HepG2 (cell line): ENCODE measurements around the gene RAD9A.

ENCODE experiments used
- CBFB ChIP-seq: sonication (generic); formaldehyde crosslinking; IDR thresholded peaks from 2 replicates; pipeline ENCODE4 v1.4.0; 2020; ENCODE audit warnings: missing genetic modification reagents
- CEBPB ChIP-seq: IDR thresholded peaks from 2 replicates; pipeline ENCODE4 v1.6.1; 2011; ENCODE audit warnings: low read depth, low read length, improper control_type of control experiment, borderline replicate concordance
- CHD4 ChIP-seq: fragments of 200-600 bp; sonication (generic); IDR thresholded peaks from 2 replicates; pipeline ENCODE4 v1.7.0; 2017; ENCODE audit warnings: mild to moderate bottlenecking, low read length, borderline replicate concordance
- GABPA ChIP-seq, 2 experiments: IDR thresholded peaks; 2 replicates each; pipeline ENCODE4 v1.6.1; 2011 to 2016; ENCODE audit warnings: low read depth in 2 of 2, low read length in 1 of 2, missing biosample characterization in 1 of 2, missing genetic modification characterization in 1 of 2
- MAFF ChIP-seq: IDR thresholded peaks from 2 replicates; pipeline ENCODE4 v1.6.1; 2011; ENCODE audit warnings: low read depth, low read length, improper control_type of control experiment
- MXI1 ChIP-seq: IDR thresholded peaks from 3 replicates; pipeline ENCODE4 v1.6.1; 2012; ENCODE audit warnings: low read depth, low read length, inconsistent platforms, borderline replicate concordance
- POLR2A ChIP-seq, 2 experiments: IDR thresholded peaks; 2 replicates each; pipeline ENCODE4 v1.6.1; 2011; ENCODE audit warnings: low read depth in 2 of 2, low read length in 2 of 2, mild to moderate bottlenecking in 1 of 2, moderate library complexity in 1 of 2; ENCODE audit not compliant: insufficient read depth in 1 of 2
- STAG1 ChIP-seq: sonication (generic); formaldehyde crosslinking; IDR thresholded peaks from 2 replicates; pipeline ENCODE4 v1.4.0; 2020; ENCODE audit warnings: missing genetic modification reagents
- TARDBP ChIP-seq: sonication (generic); formaldehyde crosslinking; IDR thresholded peaks from 2 replicates; pipeline ENCODE4 v1.8.0; 2022; ENCODE audit warnings: mild to moderate bottlenecking, missing genetic modification reagents
- XRCC5 ChIP-seq: fragments of 200-400 bp; formaldehyde crosslinking; optimal IDR thresholded peaks from 2 replicates; pipeline ENCODE3; 2017; ENCODE audit warnings: mild to moderate bottlenecking, low read length
- ZNF274 ChIP-seq: sonication (generic); formaldehyde crosslinking; IDR thresholded peaks from 2 replicates; pipeline ENCODE4 v1.5.1; 2020; ENCODE audit warnings: mild to moderate bottlenecking, missing genetic modification reagents
- TF ChIP-seq, protein P1 (sequence below): sonication (generic); formaldehyde crosslinking; IDR thresholded peaks from 2 replicates; pipeline ENCODE4 v1.5.0; 2020; ENCODE audit warnings: mild to moderate bottlenecking, missing genetic modification reagents, moderate library complexity

DNA sequence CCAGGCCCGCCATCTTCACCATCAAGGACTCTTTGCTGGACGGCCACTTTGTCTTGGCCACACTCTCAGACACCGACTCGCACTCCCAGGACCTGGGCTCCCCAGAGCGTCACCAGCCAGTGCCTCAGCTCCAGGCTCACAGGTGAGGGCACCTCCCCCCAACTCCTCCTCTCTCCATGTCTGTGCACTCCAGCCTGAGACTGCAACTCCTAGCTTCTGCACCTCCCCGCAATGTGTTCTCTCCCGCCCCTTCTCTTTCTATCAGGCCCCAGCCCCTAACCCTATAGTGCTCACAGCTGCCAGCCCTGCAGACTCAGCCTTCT is 4.4 kb downstream of the RAD9A start:
- no peak for TF ChIP-seq CBFB (CRISPR knock-in tag)
- TF ChIP-seq POLR2A (IDR thresholded peaks at IDR 0.05; ENCODE audit: insufficient read depth in 1 of 2, low read depth in 2 of 2, low read length in 2 of 2) = no peak
- TF ChIP-seq MAFF = no peak
- no peak for TF ChIP-seq CHD4
- no peak for TF ChIP-seq CEBPB
- TF ChIP-seq STAG1 = no peak
- TF ChIP-seq GABPA (IDR thresholded peaks at IDR 0.05; ENCODE audit: low read depth, low read length) = no peak
- no peak for TF ChIP-seq GABPA (CRISPR knock-in tag; IDR thresholded peaks at IDR 0.05; ENCODE audit: low read depth)
- TF ChIP-seq, protein P1, sequence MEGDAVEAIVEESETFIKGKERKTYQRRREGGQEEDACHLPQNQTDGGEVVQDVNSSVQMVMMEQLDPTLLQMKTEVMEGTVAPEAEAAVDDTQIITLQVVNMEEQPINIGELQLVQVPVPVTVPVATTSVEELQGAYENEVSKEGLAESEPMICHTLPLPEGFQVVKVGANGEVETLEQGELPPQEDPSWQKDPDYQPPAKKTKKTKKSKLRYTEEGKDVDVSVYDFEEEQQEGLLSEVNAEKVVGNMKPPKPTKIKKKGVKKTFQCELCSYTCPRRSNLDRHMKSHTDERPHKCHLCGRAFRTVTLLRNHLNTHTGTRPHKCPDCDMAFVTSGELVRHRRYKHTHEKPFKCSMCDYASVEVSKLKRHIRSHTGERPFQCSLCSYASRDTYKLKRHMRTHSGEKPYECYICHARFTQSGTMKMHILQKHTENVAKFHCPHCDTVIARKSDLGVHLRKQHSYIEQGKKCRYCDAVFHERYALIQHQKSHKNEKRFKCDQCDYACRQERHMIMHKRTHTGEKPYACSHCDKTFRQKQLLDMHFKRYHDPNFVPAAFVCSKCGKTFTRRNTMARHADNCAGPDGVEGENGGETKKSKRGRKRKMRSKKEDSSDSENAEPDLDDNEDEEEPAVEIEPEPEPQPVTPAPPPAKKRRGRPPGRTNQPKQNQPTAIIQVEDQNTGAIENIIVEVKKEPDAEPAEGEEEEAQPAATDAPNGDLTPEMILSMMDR (CRISPR knock-in tag) = no peak
- TF ChIP-seq ZNF274 (CRISPR knock-in tag) = no peak
- TF ChIP-seq MXI1 = no peak
- TF ChIP-seq XRCC5 = no peak
- TF ChIP-seq TARDBP (CRISPR knock-in tag) = no peak
